Amniotic epithelial cell (primary cell): ENCODE measurements around the gene TRIM36.

Experiments used
- DNase-seq: peaks from one replicate; pipeline ENCODE4 v3.0.0-alpha.2; 2010; ENCODE audit warnings: low read depth

Gene TRIM36

GRCh38 chr5:115169487-115170133 lies at the start of gene TRIM36:
TRIM36 (minus strand) TSS chr5:115169908; CDS start chr5:115169634, 274 bp downstream.
- peak; percentile 83 for DNase-seq

GRCh38 chr5:115214541-115214940 lies 44.8 kb upstream of the TRIM36 start:
- DNase-seq, result no peak

- DNase-seq, result peak; percentile 79
These were observed 39.6 kb upstream of the TRIM36 start for GRCh38 chr5:115209279-115209678.

- DNase-seq, result no peak
These were observed 33.2 kb upstream of the TRIM36 start for GRCh38 chr5:115202952-115203351.

- DNase-seq, result no peak
These were observed 26.5 kb upstream of the TRIM36 start for GRCh38 chr5:115196161-115196560.

- DNase-seq, result no peak
These were observed 25.0 kb upstream of the TRIM36 start for GRCh38 chr5:115194676-115195075.

- no peak for DNase-seq
These were observed 23.6 kb upstream of the TRIM36 start for GRCh38 chr5:115193295-115193694.

- no peak for DNase-seq
These were observed 22.4 kb upstream of the TRIM36 start for GRCh38 chr5:115192098-115192497.

GRCh38 chr5:115191474-115192031 lies 21.8 kb upstream of the TRIM36 start:
- DNase-seq, result no peak

GRCh38 chr5:115190388-115190787 lies 20.7 kb upstream of the TRIM36 start:
- no peak for DNase-seq

- DNase-seq, result no peak
These were observed 20.2 kb upstream of the TRIM36 start for GRCh38 chr5:115189866-115190265.

- no peak for DNase-seq
These were observed 17.1 kb upstream of the TRIM36 start for GRCh38 chr5:115186794-115187193.

- peak; percentile 59 for DNase-seq
These were observed 15.1 kb upstream of the TRIM36 start for GRCh38 chr5:115184770-115185169.

- no peak for DNase-seq
These were observed 12.0 kb upstream of the TRIM36 start for GRCh38 chr5:115181757-115182156.

GRCh38 chr5:115180165-115180709 lies 10.5 kb upstream of the TRIM36 start:
- no peak for DNase-seq

GRCh38 chr5:115179394-115180164 lies 9.9 kb upstream of the TRIM36 start:
- DNase-seq, result no peak

GRCh38 chr5:115179030-115179393 lies 9.3 kb upstream of the TRIM36 start:
- DNase-seq, result no peak

GRCh38 chr5:115170929-115171510 lies 1.3 kb upstream of the TRIM36 start:
- no peak for DNase-seq

- peak; percentile 14 for DNase-seq
These were observed 623 bp upstream of the TRIM36 start for GRCh38 chr5:115170134-115170928.

- no peak for DNase-seq
These were observed 750 bp downstream of the TRIM36 start for GRCh38 chr5:115168829-115169486.

- DNase-seq, result no peak
These were observed 2.8 kb downstream of the TRIM36 start for GRCh38 chr5:115166744-115167393.
